ENCODE data around the gene TBC1D24. TPM values are rescaled to one million over a fixed set of nuclear protein-coding genes. Genes with fewer than 3 reads are reported as not detected.

TBC1D24 gene
- total and polyA plus RNA-seq, 4 donors: 0.38 to 15.6 (median 5.0) TPM

DNA sequence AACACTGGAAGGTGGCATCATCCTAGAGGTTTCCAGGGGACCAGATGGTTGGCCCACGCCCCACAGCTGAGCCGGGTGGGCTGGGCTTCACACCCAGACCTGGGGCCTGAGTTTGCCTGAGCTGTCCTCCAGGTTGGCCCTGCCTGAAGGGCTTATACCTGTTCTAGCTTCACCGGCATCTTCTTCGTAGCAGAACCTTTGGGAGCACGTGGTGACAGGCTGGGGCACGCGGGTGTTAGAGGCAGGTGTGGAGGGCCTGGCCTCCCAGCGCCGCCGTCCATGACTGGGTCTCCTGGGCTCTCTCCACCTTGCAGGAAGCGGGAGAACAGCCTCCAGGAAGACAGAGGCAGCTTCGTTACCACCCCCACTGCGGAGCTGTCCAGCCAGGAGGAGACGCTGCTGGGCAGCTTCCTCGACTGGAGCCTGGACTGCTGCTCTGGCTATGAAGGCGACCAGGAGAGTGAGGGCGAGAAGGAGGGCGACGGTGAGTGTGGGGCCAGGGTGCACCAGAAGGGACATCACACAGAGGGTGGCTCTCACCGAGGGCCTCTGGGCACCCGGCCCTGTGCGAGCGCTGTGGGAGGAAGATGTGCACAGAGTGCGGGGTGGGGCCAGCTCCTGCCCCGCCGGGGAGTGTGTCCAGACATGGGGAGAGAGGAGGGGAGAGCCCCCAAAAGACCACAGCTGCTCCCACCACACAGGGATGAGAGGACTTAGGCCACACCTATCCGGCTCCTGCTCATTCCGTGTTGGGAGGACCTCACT, 19.7 kb upstream of the TBC1D24 start:
- Histone ChIP-seq H3K4me3 (ENCODE audit: low read length in 2 of 2) (no peak overlapping the region), H3K27me3 (ENCODE audit: control insufficient read depth in 1 of 2, insufficient read depth in 2 of 2, low read length in 1 of 2) (no peaks in the 10 kb centered on the region), H3K9me3 (ENCODE audit: control insufficient read depth, low read length) (no peaks in the 10 kb centered on the region), H3K36me3 (ENCODE audit: control insufficient read depth in 1 of 2, insufficient read depth in 2 of 2, low read length in 1 of 2) (no peaks in the 10 kb centered on the region), H3K4me1 (ENCODE audit: control insufficient read depth in 1 of 2, insufficient read depth in 2 of 2, low read length in 2 of 2) (no peaks in the 10 kb centered on the region), H3K27ac (ENCODE audit: low read depth in 1 of 2, low read length in 2 of 2) (no peak overlapping the region)
- intact Hi-C loops (cut with DNase I): no loop called here
- WGBS, 2 donors: 94 to 95% methylated on average over 28 of the region's 28 CpGs
- no peak for ATAC-seq (ENCODE audit: low FRiP score)
- DNase-seq: no peak

DNA sequence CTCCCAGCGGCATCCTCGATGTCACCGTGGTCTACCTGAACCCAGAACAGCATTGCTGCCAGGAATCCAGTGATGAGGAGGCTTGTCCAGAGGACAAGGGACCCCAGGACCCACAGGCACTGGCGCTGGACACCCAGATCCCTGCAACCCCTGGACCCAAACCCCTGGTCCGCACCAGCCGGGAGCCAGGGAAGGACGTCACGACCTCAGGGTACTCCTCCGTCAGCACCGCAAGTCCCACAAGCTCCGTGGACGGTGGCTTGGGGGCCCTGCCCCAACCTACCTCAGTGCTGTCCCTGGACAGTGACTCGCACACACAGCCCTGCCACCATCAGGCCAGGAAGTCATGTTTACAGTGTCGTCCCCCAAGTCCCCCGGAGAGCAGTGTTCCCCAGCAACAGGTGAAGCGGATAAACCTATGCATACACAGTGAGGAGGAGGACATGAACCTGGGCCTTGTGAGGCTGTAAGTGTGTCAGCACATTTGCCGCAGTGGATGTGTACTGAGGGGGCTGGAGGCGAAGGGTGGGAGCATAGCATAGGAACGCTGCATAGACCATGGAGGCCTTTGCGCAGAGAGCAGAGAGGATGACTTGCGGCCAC, 18.3 kb upstream of the TBC1D24 start:
- no peak overlapping the region for H3K27ac ChIP-seq (ENCODE audit: low read depth in 1 of 2, low read length in 2 of 2)
- no peaks in the 10 kb centered on the region for H3K4me1 ChIP-seq (ENCODE audit: control insufficient read depth in 1 of 2, insufficient read depth in 2 of 2, low read length in 2 of 2)
- H3K36me3 ChIP-seq (ENCODE audit: control insufficient read depth in 1 of 2, insufficient read depth in 2 of 2, low read length in 1 of 2): no peaks in the 10 kb centered on the region
- ATAC-seq (ENCODE audit: low FRiP score) (no peak), DNase-seq (no peak)
- H3K4me3 ChIP-seq (ENCODE audit: low read length in 2 of 2): no peak overlapping the region
- WGBS, 2 donors: 94 to 95% methylated on average over 21 of the region's 21 CpGs
- H3K27me3 ChIP-seq (ENCODE audit: control insufficient read depth in 1 of 2, insufficient read depth in 2 of 2, low read length in 1 of 2): no peaks in the 10 kb centered on the region
- intact Hi-C loops (cut with DNase I): no loop called here
- no peaks in the 10 kb centered on the region for H3K9me3 ChIP-seq (ENCODE audit: control insufficient read depth, low read length)

DNA sequence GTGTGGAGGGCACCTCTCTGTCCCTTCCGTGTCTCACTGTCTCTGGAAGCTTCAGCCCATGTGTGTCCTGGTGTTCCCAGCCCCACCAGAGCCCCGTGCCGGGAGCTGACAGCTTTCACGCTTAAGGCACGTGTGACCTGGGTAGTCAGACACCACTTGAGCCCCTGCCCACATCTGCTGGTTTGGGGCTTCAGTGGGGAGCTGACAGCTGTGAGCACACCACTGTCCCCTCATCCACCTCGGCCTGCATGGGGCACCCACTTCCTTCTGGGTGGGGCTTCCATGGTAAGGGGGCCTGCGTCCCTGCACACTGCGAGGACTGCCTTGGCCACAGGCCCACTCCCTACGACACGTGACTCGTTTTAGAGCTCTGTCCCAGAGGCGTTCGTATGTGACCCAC, 17.7 kb upstream of the TBC1D24 start:
- Histone ChIP-seq H3K4me3 (ENCODE audit: low read length in 2 of 2) (no peak overlapping the region), H3K36me3 (ENCODE audit: control insufficient read depth in 1 of 2, insufficient read depth in 2 of 2, low read length in 1 of 2) (no peaks in the 10 kb centered on the region), H3K27ac (ENCODE audit: low read depth in 1 of 2, low read length in 2 of 2) (no peak overlapping the region), H3K9me3 (ENCODE audit: control insufficient read depth, low read length) (no peaks in the 10 kb centered on the region), H3K4me1 (ENCODE audit: control insufficient read depth in 1 of 2, insufficient read depth in 2 of 2, low read length in 2 of 2) (no peaks in the 10 kb centered on the region), H3K27me3 (ENCODE audit: control insufficient read depth in 1 of 2, insufficient read depth in 2 of 2, low read length in 1 of 2) (no peaks in the 10 kb centered on the region)
- DNase-seq (no peak), ATAC-seq (ENCODE audit: low FRiP score) (no peak)
- WGBS, 2 donors: 67 to 74% methylated on average over 13 of the region's 13 CpGs
- intact Hi-C loops (cut with DNase I): no loop called here

DNA sequence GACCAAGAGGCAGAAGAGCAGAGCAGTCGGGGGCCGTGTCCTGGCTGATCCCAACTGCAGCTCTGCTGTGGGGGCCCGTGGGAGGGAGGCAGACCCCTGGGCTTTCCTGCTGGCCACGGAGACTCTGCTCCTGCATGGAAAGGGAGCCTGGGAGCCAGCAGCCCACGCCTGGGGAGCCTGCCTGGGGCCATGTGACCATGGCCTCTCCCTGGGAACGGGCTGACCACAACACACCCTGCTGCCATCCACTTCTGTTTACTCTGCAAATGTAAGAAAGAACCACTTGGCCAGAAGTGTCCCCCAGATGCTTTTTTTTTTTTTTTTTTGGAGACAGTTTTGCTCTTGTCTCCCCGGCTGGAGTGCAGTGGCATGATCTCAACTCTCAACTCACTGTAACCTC, 17.0 kb upstream of the TBC1D24 start:
- 81 to 84% methylated on average over 7 of the region's 7 CpGs for WGBS, 2 donors
- Histone ChIP-seq H3K27ac (ENCODE audit: low read depth in 1 of 2, low read length in 2 of 2) (no peak overlapping the region), H3K27me3 (ENCODE audit: control insufficient read depth in 1 of 2, insufficient read depth in 2 of 2, low read length in 1 of 2) (no peaks in the 10 kb centered on the region), H3K36me3 (ENCODE audit: control insufficient read depth in 1 of 2, insufficient read depth in 2 of 2, low read length in 1 of 2) (no peaks in the 10 kb centered on the region), H3K9me3 (ENCODE audit: control insufficient read depth, low read length) (no peaks in the 10 kb centered on the region), H3K4me1 (ENCODE audit: control insufficient read depth in 1 of 2, insufficient read depth in 2 of 2, low read length in 2 of 2) (no peaks in the 10 kb centered on the region), H3K4me3 (ENCODE audit: low read length in 2 of 2) (no peak overlapping the region)
- intact Hi-C loops (cut with DNase I): no loop called here
- ATAC-seq (ENCODE audit: low FRiP score): no peak
- DNase-seq: no peak

DNA sequence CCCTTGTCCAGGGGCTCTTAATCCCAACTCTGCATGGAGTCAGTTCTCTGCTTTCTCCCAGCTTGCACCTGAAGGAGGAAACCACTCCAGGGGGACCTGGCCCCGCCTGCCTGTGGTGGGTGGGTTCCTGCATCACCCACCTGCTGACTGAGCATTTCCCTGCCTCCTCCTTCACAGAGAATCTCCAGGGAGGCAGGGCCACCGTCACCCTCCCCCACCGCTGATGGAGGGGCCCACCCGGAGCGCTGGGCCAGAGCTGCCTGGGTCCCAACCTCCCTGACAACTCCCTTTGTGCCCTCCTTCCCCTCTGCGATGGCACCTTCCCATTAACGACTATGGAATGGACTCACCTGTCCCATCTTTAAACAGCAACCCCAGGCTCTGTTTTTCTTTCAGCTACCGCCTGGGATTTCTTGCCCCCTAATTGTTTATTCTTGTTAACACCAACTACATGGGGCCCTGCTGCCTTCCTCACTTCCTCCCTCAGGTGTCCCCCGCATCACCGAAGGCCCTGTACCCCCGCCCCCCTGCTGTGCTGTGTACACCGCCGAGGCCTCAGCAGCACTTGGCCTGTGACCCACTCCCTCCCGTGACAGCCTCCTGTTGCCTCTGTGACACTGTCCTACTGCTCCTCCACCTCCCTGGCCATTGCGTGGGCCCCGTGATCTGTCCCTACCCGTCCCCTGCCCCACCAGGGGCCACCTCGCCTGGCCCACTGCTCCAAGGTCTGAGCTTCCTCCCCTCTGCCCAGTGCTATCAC, 15.9 kb upstream of the TBC1D24 start:
- 28% methylated on average over 18 of the region's 18 CpGs for WGBS, 2 donors
- no peaks in the 10 kb centered on the region for H3K9me3 ChIP-seq (ENCODE audit: control insufficient read depth, low read length)
- no peaks in the 10 kb centered on the region for H3K36me3 ChIP-seq (ENCODE audit: control insufficient read depth in 1 of 2, insufficient read depth in 2 of 2, low read length in 1 of 2)
- H3K27ac ChIP-seq (ENCODE audit: low read depth in 1 of 2, low read length in 2 of 2): no peak overlapping the region
- intact Hi-C loops (cut with DNase I): no loop called here
- no peak for DNase-seq
- H3K4me3 ChIP-seq (ENCODE audit: low read length in 2 of 2): no peak overlapping the region
- no peaks in the 10 kb centered on the region for H3K4me1 ChIP-seq (ENCODE audit: control insufficient read depth in 1 of 2, insufficient read depth in 2 of 2, low read length in 2 of 2)
- H3K27me3 ChIP-seq (ENCODE audit: control insufficient read depth in 1 of 2, insufficient read depth in 2 of 2, low read length in 1 of 2): no peaks in the 10 kb centered on the region
- no peak for ATAC-seq (ENCODE audit: low FRiP score)

DNA sequence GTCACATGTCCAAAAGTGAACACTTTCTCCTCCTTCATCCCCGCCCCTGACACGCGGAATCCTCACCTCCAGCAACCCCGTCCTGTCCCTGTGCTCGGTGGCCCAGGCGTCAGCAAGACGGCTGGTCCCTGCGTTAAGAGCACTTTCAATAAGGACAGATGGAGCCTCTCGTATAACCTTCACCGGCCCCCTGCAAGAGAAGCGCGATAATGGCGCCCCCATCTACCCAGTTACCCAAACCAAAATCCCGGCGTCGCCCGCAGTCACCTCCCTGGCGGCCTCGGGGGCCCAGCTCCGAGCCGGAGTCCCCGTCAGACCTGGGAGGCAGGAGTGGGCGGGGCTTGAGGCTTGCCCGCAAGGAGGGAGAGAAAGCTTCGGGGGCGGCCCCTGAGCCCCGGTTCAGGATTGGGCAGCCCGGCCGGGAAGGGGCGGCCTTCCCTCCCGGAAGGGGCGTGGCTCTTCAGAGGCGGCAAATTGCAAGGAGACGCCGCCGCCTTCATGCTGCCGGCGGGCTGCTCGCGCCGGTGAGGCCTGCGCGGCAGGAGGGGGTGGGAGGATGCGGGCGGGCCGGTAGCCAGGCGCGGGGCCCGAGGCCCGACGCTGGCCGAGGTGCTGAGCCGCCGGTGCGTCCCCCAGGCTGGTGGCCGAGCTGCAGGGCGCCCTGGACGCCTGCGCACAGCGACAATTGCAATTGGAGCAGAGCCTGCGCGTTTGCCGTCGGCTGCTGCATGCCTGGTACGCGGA, 15.1 kb upstream of the TBC1D24 start, which contains the start of gene TEDC2:
Gene TEDC2, plus strand, starts transcription at position 463 of the 744 bp plus-strand sequence. Its CDS starts 36 bp downstream, at position 499.
- intact Hi-C loops (cut with DNase I): no loop called here
- Histone ChIP-seq H3K27me3 (ENCODE audit: control insufficient read depth in 1 of 2, insufficient read depth in 2 of 2, low read length in 1 of 2) (no peaks in the 10 kb centered on the region), H3K4me1 (ENCODE audit: control insufficient read depth in 1 of 2, insufficient read depth in 2 of 2, low read length in 2 of 2) (no peaks in the 10 kb centered on the region), H3K4me3 (ENCODE audit: low read length in 2 of 2) (peak within 1 kb of the TSS in 1 of 2 donors; percentile 37), H3K27ac (ENCODE audit: low read depth in 1 of 2, low read length in 2 of 2) (no peak within 1 kb of the TSS), H3K36me3 (ENCODE audit: control insufficient read depth in 1 of 2, insufficient read depth in 2 of 2, low read length in 1 of 2) (no peaks in the 10 kb centered on the region), H3K9me3 (ENCODE audit: control insufficient read depth, low read length) (no peaks in the 10 kb centered on the region)
- 0 to 1% methylated on average over 53 to 66 of the region's 66 CpGs for whole genome bisulfite sequencing, 2 donors
- DNase-seq: peak; percentile 98 to 99
- peak; percentile 96 for ATAC-seq (ENCODE audit: low FRiP score)

DNA sequence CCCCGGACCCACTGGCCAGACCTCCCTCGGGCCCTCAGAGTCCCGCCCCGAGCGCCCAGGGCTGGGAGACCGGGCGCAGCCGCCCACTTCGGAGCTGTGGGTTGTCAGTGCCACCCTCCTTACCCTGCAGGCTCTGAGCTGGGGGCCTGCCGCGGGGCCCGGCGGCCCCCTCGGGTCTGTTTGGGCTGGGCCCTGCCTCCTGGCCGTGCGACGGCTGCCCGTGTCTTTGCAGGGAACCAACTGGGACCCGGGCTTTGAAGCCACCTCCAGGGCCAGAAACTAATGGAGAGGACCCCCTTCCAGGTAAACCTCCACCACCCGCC, 14.6 kb upstream of the TBC1D24 start:
- DNase-seq (no peak), ATAC-seq (ENCODE audit: low FRiP score) (no peak)
- intact Hi-C loops (cut with DNase I): no loop called here
- 1 to 2% methylated on average over 20 of the region's 20 CpGs for WGBS, 2 donors
- Histone ChIP-seq H3K27ac (ENCODE audit: low read depth in 1 of 2, low read length in 2 of 2) (no peak overlapping the region), H3K4me3 (ENCODE audit: low read length in 2 of 2) (no peak overlapping the region), H3K9me3 (ENCODE audit: control insufficient read depth, low read length) (no peaks in the 10 kb centered on the region), H3K36me3 (ENCODE audit: control insufficient read depth in 1 of 2, insufficient read depth in 2 of 2, low read length in 1 of 2) (no peaks in the 10 kb centered on the region), H3K27me3 (ENCODE audit: control insufficient read depth in 1 of 2, insufficient read depth in 2 of 2, low read length in 1 of 2) (no peaks in the 10 kb centered on the region), H3K4me1 (ENCODE audit: control insufficient read depth in 1 of 2, insufficient read depth in 2 of 2, low read length in 2 of 2) (no peaks in the 10 kb centered on the region)

DNA sequence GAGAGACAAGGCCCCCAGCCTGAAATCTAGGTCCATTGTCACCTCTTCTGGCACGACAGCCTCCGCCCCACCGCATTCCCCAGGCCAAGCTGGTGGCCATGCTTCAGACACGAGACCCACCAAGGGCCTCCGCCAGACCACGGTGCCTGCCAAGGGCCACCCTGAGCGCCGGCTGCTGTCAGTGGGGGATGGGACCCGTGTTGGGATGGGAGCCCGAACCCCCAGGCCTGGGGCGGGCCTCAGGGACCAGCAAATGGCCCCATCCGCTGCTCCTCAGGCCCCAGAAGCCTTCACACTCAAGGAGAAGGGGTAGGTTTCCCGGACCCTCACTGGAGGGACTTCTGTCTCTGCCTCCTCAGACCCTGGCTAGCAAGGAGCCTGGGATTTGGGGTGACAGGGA, 14.0 kb upstream of the TBC1D24 start:
- no peak overlapping the region for H3K27ac ChIP-seq (ENCODE audit: low read depth in 1 of 2, low read length in 2 of 2)
- H3K36me3 ChIP-seq (ENCODE audit: control insufficient read depth in 1 of 2, insufficient read depth in 2 of 2, low read length in 1 of 2): no peaks in the 10 kb centered on the region
- H3K27me3 ChIP-seq (ENCODE audit: control insufficient read depth in 1 of 2, insufficient read depth in 2 of 2, low read length in 1 of 2): no peaks in the 10 kb centered on the region
- ATAC-seq (ENCODE audit: low FRiP score) (no peak), DNase-seq (no peak)
- no peak overlapping the region for H3K4me3 ChIP-seq (ENCODE audit: low read length in 2 of 2)
- H3K4me1 ChIP-seq (ENCODE audit: control insufficient read depth in 1 of 2, insufficient read depth in 2 of 2, low read length in 2 of 2): no peaks in the 10 kb centered on the region
- intact Hi-C loops (cut with DNase I): no loop called here
- 76 to 78% methylated on average over 13 of the region's 13 CpGs for WGBS, 2 donors
- H3K9me3 ChIP-seq (ENCODE audit: control insufficient read depth, low read length): no peaks in the 10 kb centered on the region
